Keratinocyte (primary cell): Measurements from ENCODE around the gene GPR45. TPM values are rescaled to one million over a fixed set of nuclear protein-coding genes. Genes with fewer than 3 reads are reported as not detected.

Experiments
- DNase-seq: peaks from one replicate; pipeline ENCODE4 v3.0.0-alpha.2; 2011; ENCODE audit warnings: low read depth, missing footprints, low spot score
- FAIRE-seq: peaks from 2 replicates; lab custom pipeline; 2011; peaks lifted over from hg19 to GRCh38; lab: Jason Lieb, UNC
- H2AFZ ChIP-seq: 2 replicates; pipeline ENCODE4 v1.6.0; 2012; ENCODE audit warnings: low read length, control low read depth, inconsistent platforms; ENCODE audit not compliant: control insufficient read depth
- H3K27ac ChIP-seq: 2 replicates; pipeline ENCODE4 v1.5.1; 2011; ENCODE audit warnings: low read length; ENCODE audit not compliant: control insufficient read depth, insufficient read depth
- H3K27me3 ChIP-seq: 3 replicates; pipeline ENCODE4 v1.6.0; 2011; ENCODE audit warnings: low read length; ENCODE audit not compliant: control insufficient read depth, insufficient read depth; ENCODE audit errors: extremely low read depth
- H3K36me3 ChIP-seq, 2 experiments: 2 replicates in 1 of 2; 3 replicates in 1 of 2; pipeline ENCODE4 v1.5.1; 2011; ENCODE audit warnings: low read length in 2 of 2, mild to moderate bottlenecking in 1 of 2; ENCODE audit not compliant: control insufficient read depth in 2 of 2, insufficient read depth in 2 of 2; ENCODE audit errors: extremely low read depth in 1 of 2
- H3K4me1 ChIP-seq: 3 replicates; pipeline ENCODE4 v1.5.1; 2011; ENCODE audit warnings: low read length; ENCODE audit not compliant: control insufficient read depth, insufficient read depth; ENCODE audit errors: extremely low read depth
- H3K4me2 ChIP-seq: 3 replicates; pipeline ENCODE4 v1.6.0; 2011; ENCODE audit warnings: low read depth, low read length; ENCODE audit not compliant: control insufficient read depth, insufficient read depth; ENCODE audit errors: extremely low read depth
- H3K4me3 ChIP-seq, 3 experiments: fragments of 200-600 bp in 1 of 3; sonication (generic) in 1 of 3; 2 replicates in 2 of 3; 3 replicates in 1 of 3; pipeline ENCODE4 v1.5.1; 2011 to 2016; ENCODE audit warnings: low read length in 3 of 3, mild to moderate bottlenecking in 3 of 3, control low read depth in 2 of 3, inconsistent platforms in 1 of 3, low read depth in 1 of 3, mixed read lengths in 1 of 3, mixed run types in 1 of 3, moderate library complexity in 1 of 3; ENCODE audit not compliant: control insufficient read depth in 2 of 3, insufficient read depth in 2 of 3; ENCODE audit errors: extremely low read depth in 1 of 3
- H3K79me2 ChIP-seq: 2 replicates; pipeline ENCODE4 v1.6.0; 2012; ENCODE audit warnings: low read length; ENCODE audit not compliant: control insufficient read depth, insufficient read depth
- H3K9ac ChIP-seq: 3 replicates; pipeline ENCODE4 v1.6.0; 2011; ENCODE audit warnings: low read length; ENCODE audit not compliant: control insufficient read depth, insufficient read depth; ENCODE audit errors: extremely low read depth
- H3K9me1 ChIP-seq: 3 replicates; pipeline ENCODE4 v1.6.0; 2011; ENCODE audit warnings: low read length; ENCODE audit not compliant: control insufficient read depth, insufficient read depth; ENCODE audit errors: extremely low read depth
- H3K9me3 ChIP-seq: 2 replicates; pipeline ENCODE4 v1.5.1; 2012; ENCODE audit warnings: low read depth, low read length; ENCODE audit not compliant: control insufficient read depth
- H4K20me1 ChIP-seq: 3 replicates; pipeline ENCODE4 v1.6.0; 2011; ENCODE audit warnings: low read length; ENCODE audit not compliant: control insufficient read depth, insufficient read depth; ENCODE audit errors: extremely low read depth
- CTCF ChIP-seq, 3 experiments: IDR thresholded peaks in 1 of 3; conservative IDR thresholded peaks in 1 of 3; optimal IDR thresholded peaks in 1 of 3; 2 replicates in 2 of 3; 3 replicates in 1 of 3; pipeline versions ENCODE3 to v1.5.1; 2011; ENCODE audit warnings: low read length in 3 of 3, mild to moderate bottlenecking in 3 of 3, moderate library complexity in 2 of 3, control low read depth in 1 of 3, inconsistent platforms in 1 of 3; ENCODE audit not compliant: insufficient read depth in 2 of 3; ENCODE audit errors: extremely low read depth in 1 of 3
- EZH2 ChIP-seq: IDR thresholded peaks from one replicate; pipeline ENCODE4 v1.6.1; 2012; ENCODE audit warnings: inconsistent platforms, mild to moderate bottlenecking, low read length, moderate library complexity
- dilution Hi-C: fragments of 300-500 bp; cut with MboI; formaldehyde crosslinking; loops from one replicate; pipeline ENCODE4 v1.7.0; 2020; ENCODE audit warnings: low sequenced_read_pairs; ENCODE audit not compliant: extremely low pct_ligation_motif_present
- polyA plus RNA-seq, 5 experiments: library from polyadenylated mRNA; depleted of rRNA in 3 of 5; stranded (reverse) in 3 of 5; stranded (forward) in 1 of 5; unstranded in 1 of 5; fragments of >200 nt; gene quantifications; 1 replicate in 1 of 5; 2 replicates in 3 of 5; 3 replicates in 1 of 5; pipeline versions ENCODE4 v1.2.1 to v1.2.3, GENCODE V29; 2011 to 2012; ENCODE audit warnings: missing spikeins in 2 of 5, low read depth in 1 of 5, low replicate concordance in 1 of 5

Gene GPR45
- polyA plus RNA-seq, 1 donor (not counting 4 experiments of a cell fraction or from before 2014, with no cell fraction given) = not detected

- no peak overlapping the region for H3K4me2 ChIP-seq
- no peak for TF ChIP-seq CTCF (optimal IDR thresholded peaks at IDR 0.05 in 1 of 3, IDR thresholded peaks at IDR 0.05 in 1 of 3, conservative IDR thresholded peaks at IDR 0.05 in 1 of 3; ENCODE audit: extremely low read depth in 1 of 3, insufficient read depth in 2 of 3, low read length in 3 of 3)
- no peak for TF ChIP-seq EZH2
- FAIRE-seq = no peak
- H3K9me1 ChIP-seq = no peaks in the 10 kb centered on the region
- no peak for DNase-seq
- no peak overlapping the region for H2AFZ ChIP-seq
- no peaks in the 10 kb centered on the region for H3K9me3 ChIP-seq
- H4K20me1 ChIP-seq = no peaks in the 10 kb centered on the region
- H3K36me3 ChIP-seq = no peaks in the 10 kb centered on the region
- no peak overlapping the region for H3K9ac ChIP-seq
- no peak overlapping the region for H3K4me3 ChIP-seq
- H3K27me3 ChIP-seq = no peaks in the 10 kb centered on the region
- no peaks in the 10 kb centered on the region for H3K79me2 ChIP-seq
- H3K4me1 ChIP-seq = peaks cover 6% of the 10 kb centered on the region
- dilution Hi-C loops = no loop called here
- H3K27ac ChIP-seq = no peak overlapping the region
Measured at GRCh38 chr2:105257981-105258380, 16.4 kb downstream of the GPR45 start.

GRCh38 chr2:105258835-105259350, 17.4 kb downstream of the GPR45 start:
- Histone ChIP-seq H3K9me3 (no peaks in the 10 kb centered on the region), H3K4me1 (peaks cover 6% of the 10 kb centered on the region), H3K9me1 (no peaks in the 10 kb centered on the region), H2AFZ (no peak overlapping the region), H3K27me3 (no peaks in the 10 kb centered on the region), H3K9ac (no peak overlapping the region), H3K27ac (no peak overlapping the region), H4K20me1 (no peaks in the 10 kb centered on the region), H3K79me2 (no peaks in the 10 kb centered on the region), H3K4me2 (no peak overlapping the region), H3K4me3 (no peak overlapping the region), H3K36me3 (no peaks in the 10 kb centered on the region)
- DNase-seq (no peak), FAIRE-seq (no peak)
- TF ChIP-seq CTCF (optimal IDR thresholded peaks at IDR 0.05 in 1 of 3, IDR thresholded peaks at IDR 0.05 in 1 of 3, conservative IDR thresholded peaks at IDR 0.05 in 1 of 3; ENCODE audit: extremely low read depth in 1 of 3, insufficient read depth in 2 of 3, low read length in 3 of 3) (no peak), EZH2 (no peak)
- dilution Hi-C loops = no loop called here
